Activated naive CD4-positive, alpha-beta T cell treated with anti-CD3 and anti-CD28 coated beads, Interleukin-2, amount 50 U/mL, for 72 hours (primary cell): Measurements from ENCODE around the gene ALAS1. TPM values are rescaled to one million over a fixed set of nuclear protein-coding genes. Genes with fewer than 3 reads are reported as not detected.
A peak's percentile ranks its signal among the peaks of the same experiment; 100 is the strongest.

Experiments used
- ATAC-seq, 2 donors: fragments of 150-1000 bp; cut with Tn5 transposase; 2 replicates each; pipeline ENCODE4 v1.10.0; 2021; ENCODE audit warnings: mild to moderate bottlenecking in 2 of 2, moderate library complexity in 2 of 2
- DNase-seq, 2 donors: peaks; one replicate each; pipeline ENCODE4 v3.0.0; 2021 to 2022; ENCODE audit warnings: low spot score in 2 of 2
- H3K27ac Mint-ChIP-seq, 2 donors: one replicate each; pipeline ENCODE4 v1.8.0; 2022; ENCODE audit warnings: mild to moderate bottlenecking in 2 of 2, mixed read lengths in 2 of 2
- H3K36me3 Mint-ChIP-seq, 2 donors: one replicate each; pipeline ENCODE4 v1.8.0; 2022; ENCODE audit warnings: mixed read lengths in 2 of 2
- H3K9me3 Mint-ChIP-seq, 2 donors: one replicate each; pipeline ENCODE4 v1.8.0; 2022; ENCODE audit warnings: mixed read lengths in 2 of 2
- total RNA-seq, 2 donors: library from RNA; stranded (reverse); gene quantifications; one replicate each; pipeline ENCODE4 v1.2.3, GENCODE V29; 2022

ALAS1 gene
- total RNA-seq, 2 donors from 2014 or later: 56.1 to 72.0 TPM

- ATAC-seq (no peak), DNase-seq (no peak)
- Mint-ChIP-seq H3K36me3 (peaks cover 22 to 33% of the 10 kb centered on the region in 2 donors), H3K27ac (no peak overlapping the region), H3K9me3 (no peaks in the 10 kb centered on the region)
Measured at GRCh38 chr3:52208556-52208955, 10.6 kb downstream of the ALAS1 start.

- Mint-ChIP-seq H3K36me3 (peaks cover 16 to 36% of the 10 kb centered on the region in 2 donors), H3K27ac (peak overlapping the region in 1 of 2 donors; percentile 72)
- no peak for ATAC-seq
Measured at GRCh38 chr3:52210037-52210436, 12.1 kb downstream of the ALAS1 start.

DNA sequence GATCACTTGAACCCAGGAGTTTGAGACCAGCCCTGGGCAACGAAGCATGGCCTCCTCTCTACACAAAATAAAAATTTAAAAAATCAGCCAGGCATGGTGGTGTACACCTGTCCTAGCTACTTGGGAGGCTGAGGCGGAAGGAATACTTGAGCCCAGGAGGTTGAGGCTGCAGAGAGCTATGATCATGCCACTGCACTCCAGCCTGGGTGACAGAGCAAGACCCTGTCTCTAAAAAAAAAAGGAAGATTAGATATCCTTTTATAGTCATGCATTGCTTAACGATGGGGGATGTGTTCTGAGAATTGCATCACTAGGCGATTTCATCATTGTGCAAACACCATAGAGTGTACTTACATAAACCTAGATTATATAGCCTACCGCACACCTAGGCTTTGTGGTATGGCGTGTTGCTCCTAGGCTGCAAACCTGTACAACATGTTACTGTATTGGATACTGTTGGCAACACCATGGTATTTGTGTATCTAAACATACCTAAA, 12.6 kb downstream of the ALAS1 start:
- ATAC-seq (no peak), DNase-seq (no peak)
- no peaks in the 10 kb centered on the region for H3K9me3 Mint-ChIP-seq
- peak overlapping the region in 1 of 2 donors; percentile 44 for H3K27ac Mint-ChIP-seq
- H3K36me3 Mint-ChIP-seq: peaks cover 22 to 39% of the 10 kb centered on the region in 2 donors

More at GRCh38 chr3:52210037-52210436, 12.1 kb downstream of the ALAS1 start:
- DNase-seq: no peak
- H3K9me3 Mint-ChIP-seq: no peaks in the 10 kb centered on the region

DNA sequence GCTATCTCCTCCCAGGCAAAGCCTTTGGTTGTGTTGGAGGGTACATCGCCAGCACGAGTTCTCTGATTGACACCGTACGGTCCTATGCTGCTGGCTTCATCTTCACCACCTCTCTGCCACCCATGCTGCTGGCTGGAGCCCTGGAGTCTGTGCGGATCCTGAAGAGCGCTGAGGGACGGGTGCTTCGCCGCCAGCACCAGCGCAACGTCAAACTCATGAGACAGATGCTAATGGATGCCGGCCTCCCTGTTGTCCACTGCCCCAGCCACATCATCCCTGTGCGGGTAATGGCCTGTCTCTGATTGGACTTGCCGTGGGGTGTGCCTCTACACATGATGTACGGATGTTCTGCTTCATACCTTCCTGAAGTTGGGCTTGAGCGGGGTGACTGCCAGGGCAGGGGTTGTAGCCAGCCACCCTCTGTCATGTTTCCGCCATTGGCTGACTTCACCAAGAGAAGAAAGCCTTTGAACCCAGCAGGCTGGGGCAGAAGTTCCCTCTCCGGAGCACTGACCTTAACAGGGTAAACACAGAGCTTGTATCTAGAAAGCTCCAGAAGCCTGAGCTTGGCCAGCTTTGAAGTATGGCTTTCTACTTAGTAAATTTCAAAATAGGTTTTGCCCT, 13.4 kb downstream of the ALAS1 start:
- ATAC-seq: no peak

GRCh38 chr3:52213005-52213404, 15.0 kb downstream of the ALAS1 start:
- ATAC-seq: no peak
- no peaks in the 10 kb centered on the region for H3K9me3 Mint-ChIP-seq
- H3K36me3 Mint-ChIP-seq: peaks cover 17% of the 10 kb centered on the region in 2 donors
- H3K27ac Mint-ChIP-seq: peak overlapping the region in 1 of 2 donors; percentile 96
- DNase-seq: no peak

More for the DNA sequence above, 13.4 kb downstream of the ALAS1 start:
- peaks cover 17 to 33% of the 10 kb centered on the region in 2 donors for H3K36me3 Mint-ChIP-seq
- no peaks in the 10 kb centered on the region for H3K9me3 Mint-ChIP-seq
- DNase-seq: no peak
- H3K27ac Mint-ChIP-seq: no peak overlapping the region

- Mint-ChIP-seq H3K27ac (no peak overlapping the region), H3K9me3 (no peaks in the 10 kb centered on the region), H3K36me3 (peaks cover 11 to 17% of the 10 kb centered on the region in 2 donors)
- DNase-seq (no peak), ATAC-seq (no peak)
Measured at GRCh38 chr3:52213901-52214300, 15.9 kb downstream of the ALAS1 start.

DNA sequence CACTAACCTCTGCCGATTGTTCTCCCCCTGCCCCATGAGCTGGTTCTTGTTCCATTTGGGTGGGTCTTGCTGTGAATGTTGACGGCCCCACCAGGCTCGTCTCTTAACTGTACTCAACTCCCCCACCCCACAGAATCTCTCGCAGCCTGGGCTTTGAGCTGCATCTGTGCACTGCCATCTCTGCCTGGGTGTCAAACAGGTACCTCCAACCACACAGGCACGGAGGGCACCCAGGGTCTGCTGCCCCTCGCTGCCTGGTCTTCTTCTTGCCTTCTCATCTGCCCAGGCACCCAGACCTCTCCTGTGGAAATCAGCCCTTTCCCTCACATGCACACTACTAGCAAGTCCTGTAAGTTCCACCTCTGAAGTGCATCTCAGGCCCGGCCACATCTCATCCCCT, 17.4 kb downstream of the ALAS1 start:
- no peak for DNase-seq
- Mint-ChIP-seq H3K36me3 (peaks cover 11 to 17% of the 10 kb centered on the region in 2 donors), H3K9me3 (no peaks in the 10 kb centered on the region), H3K27ac (peak overlapping the region in 1 of 2 donors; percentile 78)
- ATAC-seq: no peak

GRCh38 chr3:52216585-52217408, 18.8 kb downstream of the ALAS1 start:
- peak overlapping the region; percentile 36 to 70 for H3K27ac Mint-ChIP-seq
- H3K9me3 Mint-ChIP-seq: no peaks in the 10 kb centered on the region
- no peak for DNase-seq
- peaks cover 8 to 11% of the 10 kb centered on the region in 2 donors for H3K36me3 Mint-ChIP-seq
- ATAC-seq: peak; percentile 62 to 90

GRCh38 chr3:52217409-52217805, 19.4 kb downstream of the ALAS1 start:
- ATAC-seq (peak; percentile 1 to 6), DNase-seq (no peak)
- peak overlapping the region; percentile 36 to 65 for H3K27ac Mint-ChIP-seq
- peaks cover 8 to 11% of the 10 kb centered on the region in 2 donors for H3K36me3 Mint-ChIP-seq
- no peaks in the 10 kb centered on the region for H3K9me3 Mint-ChIP-seq

GRCh38 chr3:52218026-52218425, 20.1 kb downstream of the ALAS1 start:
- DNase-seq: no peak

DNA sequence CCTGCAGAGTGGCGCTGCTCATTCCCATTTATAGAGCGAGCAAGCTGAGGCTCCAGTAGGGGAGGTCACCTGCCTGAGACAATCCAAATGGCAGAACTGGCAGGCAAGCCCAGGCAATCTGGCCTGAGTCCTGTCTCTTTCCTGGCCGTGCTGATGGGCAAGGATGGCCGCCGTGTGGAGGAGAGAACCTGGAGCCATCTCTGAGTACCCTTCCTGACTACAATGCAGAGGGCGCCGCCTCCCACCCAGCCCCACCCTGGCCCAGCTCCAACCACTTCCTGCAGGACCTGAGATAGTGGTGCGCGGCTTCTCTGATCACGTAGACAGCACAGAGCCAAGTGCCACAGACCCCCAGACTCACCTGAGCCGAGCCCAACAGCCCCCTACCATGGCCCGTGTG, 20.5 kb downstream of the ALAS1 start:
- Mint-ChIP-seq H3K36me3 (peaks cover 8 to 11% of the 10 kb centered on the region in 2 donors), H3K9me3 (no peaks in the 10 kb centered on the region), H3K27ac (peak overlapping the region in 1 of 2 donors; percentile 36)
- DNase-seq (no peak), ATAC-seq (no peak)

More at GRCh38 chr3:52218026-52218425, 20.1 kb downstream of the ALAS1 start:
- Mint-ChIP-seq H3K36me3 (peaks cover 8 to 11% of the 10 kb centered on the region in 2 donors), H3K9me3 (no peaks in the 10 kb centered on the region), H3K27ac (peak overlapping the region in 1 of 2 donors; percentile 36)
- no peak for ATAC-seq

DNA sequence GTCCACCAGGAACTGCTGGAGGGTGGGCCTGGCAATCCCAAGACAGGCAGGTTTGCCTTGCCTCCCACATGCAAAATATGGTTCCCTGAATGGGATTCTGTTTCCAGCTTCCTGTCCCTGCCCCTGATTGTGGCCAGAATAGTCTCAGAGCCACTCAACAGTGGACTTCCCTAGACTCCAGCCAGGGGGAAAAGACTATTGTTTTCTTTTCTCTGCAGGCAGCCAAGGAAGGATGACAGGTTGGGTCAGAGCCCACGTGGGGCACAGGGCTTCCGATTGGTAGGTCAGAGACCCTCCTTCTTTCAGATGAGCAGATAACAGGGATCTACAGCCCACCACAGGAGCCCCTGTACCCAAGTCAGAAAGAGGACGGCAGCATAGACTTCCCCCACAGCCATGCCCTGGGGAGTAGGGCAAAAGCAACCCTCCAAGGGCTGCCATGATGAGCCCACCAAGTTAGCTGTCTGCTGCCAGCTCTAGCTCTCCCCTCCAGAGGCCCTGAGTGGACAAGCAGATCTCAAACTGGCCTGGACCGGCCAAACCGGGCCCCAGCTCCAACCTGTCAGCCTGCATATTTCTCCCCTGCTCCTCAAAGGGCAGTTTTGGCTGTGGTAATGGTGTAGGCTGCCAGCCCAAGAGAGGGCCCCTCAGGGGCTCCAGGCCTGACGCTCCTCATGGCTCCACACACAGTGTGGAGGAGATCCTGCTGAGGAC, 21.1 kb downstream of the ALAS1 start:
- DNase-seq: no peak
- Mint-ChIP-seq H3K27ac (no peak overlapping the region), H3K9me3 (no peaks in the 10 kb centered on the region), H3K36me3 (peaks cover 8 to 11% of the 10 kb centered on the region in 2 donors)
- ATAC-seq: no peak

DNA sequence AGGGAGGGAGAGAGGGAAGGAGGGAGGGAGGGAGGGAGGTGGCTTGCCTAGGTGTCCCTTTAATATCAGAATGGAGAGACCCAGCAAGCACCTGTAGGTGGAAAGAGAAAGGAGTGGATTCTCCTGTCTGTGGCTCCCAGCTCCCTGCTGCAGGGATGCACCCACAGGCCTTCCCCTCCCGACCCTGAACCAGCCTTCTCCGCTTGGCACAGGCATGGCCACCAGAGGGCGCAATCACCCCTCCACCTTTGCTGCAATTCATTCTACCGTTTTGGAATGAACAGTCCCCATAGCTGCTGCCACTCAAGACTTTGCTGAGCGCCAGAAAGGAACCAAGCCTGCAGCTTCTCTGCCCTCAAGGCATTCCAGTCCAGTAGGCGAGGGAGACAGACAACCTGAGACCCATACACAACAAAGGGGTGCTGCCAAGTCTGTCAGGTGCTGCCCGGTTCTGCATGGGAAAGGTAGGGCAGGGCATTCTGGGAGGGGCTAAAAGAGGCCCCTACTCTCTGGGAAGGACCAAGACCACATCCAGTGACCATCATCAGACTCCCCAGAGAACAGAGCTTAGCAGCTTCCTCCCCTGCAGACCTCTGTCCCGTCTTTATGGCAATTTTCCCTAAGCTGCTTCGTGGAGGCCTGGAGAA, 22.5 kb downstream of the ALAS1 start:
- DNase-seq: peak; percentile 80 to 94
- Mint-ChIP-seq H3K36me3 (peaks cover 1 to 3% of the 10 kb centered on the region in 2 donors), H3K9me3 (no peaks in the 10 kb centered on the region), H3K27ac (peak overlapping the region; percentile 41 to 68)
- peak; percentile 51 to 69 for ATAC-seq

- DNase-seq (no peak), ATAC-seq (no peak)
- peak overlapping the region in 1 of 2 donors; percentile 85 for H3K27ac Mint-ChIP-seq
- H3K36me3 Mint-ChIP-seq: no peaks in the 10 kb centered on the region
- no peaks in the 10 kb centered on the region for H3K9me3 Mint-ChIP-seq
Measured at GRCh38 chr3:52221141-52221562, 23.2 kb downstream of the ALAS1 start.

- DNase-seq (peak in 1 of 2 donors; percentile 54), ATAC-seq (peak; percentile 50 to 64)
- Mint-ChIP-seq H3K36me3 (no peaks in the 10 kb centered on the region), H3K27ac (peak overlapping the region; percentile 85 to 93), H3K9me3 (no peaks in the 10 kb centered on the region)
Measured at GRCh38 chr3:52221563-52222318, 23.8 kb downstream of the ALAS1 start.
